SK-N-SH treated with all-trans-retinoic acid at 6 μM for 48 hours (cell line): Measurements from ENCODE around the gene EAF1.

ENCODE experiments used
- ATAC-seq: fragments of 200-7000 bp; cut with Tn5 transposase; 3 replicates; pipeline ENCODE4 v1.9.1; 2020; ENCODE audit warnings: mild to moderate bottlenecking, moderate library complexity
- ARNTL ChIP-seq: fragments of 450-650 bp; formaldehyde crosslinking; IDR thresholded peaks from 2 replicates; pipeline ENCODE4 v1.5.0; 2020; ENCODE audit warnings: low read depth, mild to moderate bottlenecking, moderate library complexity, borderline replicate concordance
- BACH2 ChIP-seq: fragments of 250-450 bp; sonication (Bioruptor Pico); IDR thresholded peaks from 2 replicates; pipeline ENCODE4 v1.9.0; 2021; ENCODE audit warnings: mild to moderate bottlenecking, borderline replicate concordance
- CSDC2 ChIP-seq: fragments of 250-450 bp; sonication (Bioruptor Pico); IDR thresholded peaks from 2 replicates; pipeline ENCODE4 v1.5.0; 2020; ENCODE audit warnings: mild to moderate bottlenecking, moderate library complexity
- ISL1 ChIP-seq: fragments of 250-450 bp; sonication (Bioruptor Pico); IDR thresholded peaks from 2 replicates; pipeline ENCODE4 v2.1.2; 2022; ENCODE audit warnings: mild to moderate bottlenecking, moderate library complexity
- OSR1 ChIP-seq: fragments of 250-450 bp; sonication (Bioruptor Pico); IDR thresholded peaks from 2 replicates; pipeline ENCODE4 v1.8.0; 2022; ENCODE audit warnings: moderate library complexity, mild to moderate bottlenecking, inconsistent platforms
- POU6F1 ChIP-seq: fragments of 250-450 bp; sonication (Bioruptor Pico); IDR thresholded peaks from 2 replicates; pipeline ENCODE4 v1.8.0; 2021; ENCODE audit warnings: low read depth, mild to moderate bottlenecking, moderate library complexity, borderline replicate concordance
- PPARA ChIP-seq: fragments of 250-450 bp; sonication (Bioruptor Pico); IDR thresholded peaks from 2 replicates; pipeline ENCODE4 v1.5.0; 2020; ENCODE audit warnings: mild to moderate bottlenecking, borderline replicate concordance
- RARB ChIP-seq: fragments of 250-450 bp; sonication (Bioruptor Pico); IDR thresholded peaks from 2 replicates; pipeline ENCODE4 v1.8.0; 2021; ENCODE audit warnings: mild to moderate bottlenecking, moderate library complexity
- SNAI2 ChIP-seq: fragments of 250-450 bp; sonication (Bioruptor Pico); IDR thresholded peaks from 2 replicates; pipeline ENCODE4 v1.5.0; 2020; ENCODE audit warnings: mild to moderate bottlenecking, moderate library complexity
- TCF4 ChIP-seq: fragments of 250-450 bp; sonication (Bioruptor Pico); IDR thresholded peaks from 2 replicates; pipeline ENCODE4 v1.8.0; 2021; ENCODE audit warnings: mild to moderate bottlenecking, moderate library complexity, borderline replicate concordance
- TOX ChIP-seq: fragments of 250-450 bp; sonication (Bioruptor Pico); IDR thresholded peaks from 2 replicates; pipeline ENCODE4 v1.8.0; 2021; ENCODE audit warnings: mild to moderate bottlenecking, moderate library complexity, borderline replicate concordance
- ZC3H10 ChIP-seq: fragments of 250-450 bp; sonication (Bioruptor Pico); IDR thresholded peaks from 2 replicates; pipeline ENCODE4 v1.5.1; 2021; ENCODE audit warnings: mild to moderate bottlenecking, moderate library complexity
- ZFP3 ChIP-seq: fragments of 250-450 bp; sonication (Bioruptor Pico); IDR thresholded peaks from 2 replicates; pipeline ENCODE4 v1.5.0; 2020; ENCODE audit warnings: mild to moderate bottlenecking, moderate library complexity
- ZFP30 ChIP-seq: fragments of 450-650 bp; formaldehyde crosslinking; IDR thresholded peaks from 2 replicates; pipeline ENCODE4 v1.5.0; 2022; ENCODE audit warnings: mild to moderate bottlenecking, moderate library complexity
- ZNF565 ChIP-seq: fragments of 450-650 bp; formaldehyde crosslinking; conservative IDR thresholded peaks from 2 replicates; pipeline ENCODE4 v1.5.0; 2020; ENCODE audit warnings: low read depth, mild to moderate bottlenecking, moderate library complexity
- ZNF70 ChIP-seq: fragments of 450-650 bp; formaldehyde crosslinking; IDR thresholded peaks from 2 replicates; pipeline ENCODE4 v1.5.0; 2020; ENCODE audit warnings: mild to moderate bottlenecking, moderate library complexity
- TF ChIP-seq, protein P1 (sequence below): fragments of 250-450 bp; sonication (Bioruptor Pico); IDR thresholded peaks from 2 replicates; pipeline ENCODE4 v1.8.0; 2020; ENCODE audit warnings: mild to moderate bottlenecking, moderate library complexity, borderline replicate concordance
- TF ChIP-seq, protein P2 (sequence below): fragments of 250-450 bp; sonication (Bioruptor Pico); IDR thresholded peaks from 2 replicates; pipeline ENCODE4 v1.5.0; 2020; ENCODE audit warnings: mild to moderate bottlenecking, moderate library complexity
- TF ChIP-seq, protein P3 (sequence below): fragments of 250-450 bp; sonication (Bioruptor Pico); IDR thresholded peaks from 2 replicates; pipeline ENCODE4 v1.5.1; 2021; ENCODE audit warnings: mild to moderate bottlenecking, moderate library complexity

EAF1 gene

DNA sequence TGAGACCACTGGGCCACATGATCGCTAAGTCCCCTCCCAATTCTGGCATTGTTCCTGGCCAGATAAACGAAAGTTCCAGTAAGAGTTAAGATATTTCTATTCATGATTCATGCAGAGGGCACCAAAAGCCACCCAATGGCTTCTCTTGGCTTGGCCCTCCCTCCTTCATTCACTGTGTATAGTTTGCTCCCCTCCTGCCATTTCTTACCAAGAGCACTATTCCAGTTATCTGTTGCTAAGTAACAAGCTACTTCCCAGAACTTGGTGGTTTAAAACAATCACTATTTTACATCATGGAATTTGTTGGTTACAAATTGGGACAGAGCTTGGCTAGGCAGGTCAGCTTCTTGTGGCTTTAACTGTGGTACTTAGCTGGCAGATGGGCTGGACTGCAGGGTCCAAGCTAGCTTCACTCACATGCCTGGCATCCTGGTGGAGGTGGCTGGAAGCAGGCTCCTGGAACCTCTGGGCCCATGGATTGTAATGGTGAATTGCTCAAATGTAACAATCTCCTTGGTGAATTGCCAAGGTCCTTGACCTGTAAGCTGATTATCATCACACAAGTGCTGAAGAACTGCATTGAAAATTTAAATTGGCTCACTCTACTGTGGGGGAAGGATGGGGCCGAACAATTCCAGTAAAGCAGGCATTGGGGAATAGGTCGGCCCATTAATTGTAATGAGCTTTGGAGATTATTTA, 16.6 kb downstream of the EAF1 start:
- TF ChIP-seq TCF4 (CRISPR knock-in tag) (no peak), POU6F1 (CRISPR knock-in tag) (no peak), BACH2 (CRISPR knock-in tag) (no peak), CSDC2 (CRISPR knock-in tag) (no peak), ZNF565 (CRISPR knock-in tag) (no peak), ISL1 (no peak), ZFP30 (CRISPR knock-in tag) (no peak), ZNF70 (no peak), ZFP3 (CRISPR knock-in tag) (no peak), ARNTL (CRISPR knock-in tag) (no peak), OSR1 (CRISPR knock-in tag) (no peak), RARB (no peak), SNAI2 (CRISPR knock-in tag) (no peak), ZC3H10 (CRISPR knock-in tag) (no peak), TOX (CRISPR knock-in tag) (no peak), PPARA (no peak)
- TF ChIP-seq, protein P1, sequence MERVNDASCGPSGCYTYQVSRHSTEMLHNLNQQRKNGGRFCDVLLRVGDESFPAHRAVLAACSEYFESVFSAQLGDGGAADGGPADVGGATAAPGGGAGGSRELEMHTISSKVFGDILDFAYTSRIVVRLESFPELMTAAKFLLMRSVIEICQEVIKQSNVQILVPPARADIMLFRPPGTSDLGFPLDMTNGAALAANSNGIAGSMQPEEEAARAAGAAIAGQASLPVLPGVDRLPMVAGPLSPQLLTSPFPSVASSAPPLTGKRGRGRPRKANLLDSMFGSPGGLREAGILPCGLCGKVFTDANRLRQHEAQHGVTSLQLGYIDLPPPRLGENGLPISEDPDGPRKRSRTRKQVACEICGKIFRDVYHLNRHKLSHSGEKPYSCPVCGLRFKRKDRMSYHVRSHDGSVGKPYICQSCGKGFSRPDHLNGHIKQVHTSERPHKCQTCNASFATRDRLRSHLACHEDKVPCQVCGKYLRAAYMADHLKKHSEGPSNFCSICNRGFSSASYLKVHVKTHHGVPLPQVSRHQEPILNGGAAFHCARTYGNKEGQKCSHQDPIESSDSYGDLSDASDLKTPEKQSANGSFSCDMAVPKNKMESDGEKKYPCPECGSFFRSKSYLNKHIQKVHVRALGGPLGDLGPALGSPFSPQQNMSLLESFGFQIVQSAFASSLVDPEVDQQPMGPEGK (CRISPR knock-in tag), result no peak
- TF ChIP-seq, protein P2, sequence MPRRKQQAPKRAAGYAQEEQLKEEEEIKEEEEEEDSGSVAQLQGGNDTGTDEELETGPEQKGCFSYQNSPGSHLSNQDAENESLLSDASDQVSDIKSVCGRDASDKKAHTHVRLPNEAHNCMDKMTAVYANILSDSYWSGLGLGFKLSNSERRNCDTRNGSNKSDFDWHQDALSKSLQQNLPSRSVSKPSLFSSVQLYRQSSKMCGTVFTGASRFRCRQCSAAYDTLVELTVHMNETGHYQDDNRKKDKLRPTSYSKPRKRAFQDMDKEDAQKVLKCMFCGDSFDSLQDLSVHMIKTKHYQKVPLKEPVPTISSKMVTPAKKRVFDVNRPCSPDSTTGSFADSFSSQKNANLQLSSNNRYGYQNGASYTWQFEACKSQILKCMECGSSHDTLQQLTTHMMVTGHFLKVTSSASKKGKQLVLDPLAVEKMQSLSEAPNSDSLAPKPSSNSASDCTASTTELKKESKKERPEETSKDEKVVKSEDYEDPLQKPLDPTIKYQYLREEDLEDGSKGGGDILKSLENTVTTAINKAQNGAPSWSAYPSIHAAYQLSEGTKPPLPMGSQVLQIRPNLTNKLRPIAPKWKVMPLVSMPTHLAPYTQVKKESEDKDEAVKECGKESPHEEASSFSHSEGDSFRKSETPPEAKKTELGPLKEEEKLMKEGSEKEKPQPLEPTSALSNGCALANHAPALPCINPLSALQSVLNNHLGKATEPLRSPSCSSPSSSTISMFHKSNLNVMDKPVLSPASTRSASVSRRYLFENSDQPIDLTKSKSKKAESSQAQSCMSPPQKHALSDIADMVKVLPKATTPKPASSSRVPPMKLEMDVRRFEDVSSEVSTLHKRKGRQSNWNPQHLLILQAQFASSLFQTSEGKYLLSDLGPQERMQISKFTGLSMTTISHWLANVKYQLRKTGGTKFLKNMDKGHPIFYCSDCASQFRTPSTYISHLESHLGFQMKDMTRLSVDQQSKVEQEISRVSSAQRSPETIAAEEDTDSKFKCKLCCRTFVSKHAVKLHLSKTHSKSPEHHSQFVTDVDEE, result no peak
- ATAC-seq, result no peak

GRCh38 chr3:15449489-15450224, 22.3 kb downstream of the EAF1 start:
- TF ChIP-seq ZNF565 (CRISPR knock-in tag) (no peak), SNAI2 (CRISPR knock-in tag) (no peak), ZFP30 (CRISPR knock-in tag) (no peak), TOX (CRISPR knock-in tag) (no peak), ARNTL (CRISPR knock-in tag) (no peak), POU6F1 (CRISPR knock-in tag) (no peak)
- TF ChIP-seq, protein P3, sequence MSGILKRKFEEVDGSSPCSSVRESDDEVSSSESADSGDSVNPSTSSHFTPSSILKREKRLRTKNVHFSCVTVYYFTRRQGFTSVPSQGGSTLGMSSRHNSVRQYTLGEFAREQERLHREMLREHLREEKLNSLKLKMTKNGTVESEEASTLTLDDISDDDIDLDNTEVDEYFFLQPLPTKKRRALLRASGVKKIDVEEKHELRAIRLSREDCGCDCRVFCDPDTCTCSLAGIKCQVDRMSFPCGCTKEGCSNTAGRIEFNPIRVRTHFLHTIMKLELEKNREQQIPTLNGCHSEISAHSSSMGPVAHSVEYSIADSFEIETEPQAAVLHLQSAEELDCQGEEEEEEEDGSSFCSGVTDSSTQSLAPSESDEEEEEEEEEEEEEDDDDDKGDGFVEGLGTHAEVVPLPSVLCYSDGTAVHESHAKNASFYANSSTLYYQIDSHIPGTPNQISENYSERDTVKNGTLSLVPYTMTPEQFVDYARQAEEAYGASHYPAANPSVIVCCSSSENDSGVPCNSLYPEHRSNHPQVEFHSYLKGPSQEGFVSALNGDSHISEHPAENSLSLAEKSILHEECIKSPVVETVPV, result no peak
- TF ChIP-seq, protein P1 (CRISPR knock-in tag), result no peak
- no peak for ATAC-seq
